A549 (cell line): Measurements from ENCODE around the gene ZNF814.

ENCODE experiments used
- MAFK ChIP-seq: fragments of 450-650 bp; IDR thresholded peaks from 2 replicates; pipeline ENCODE4 v1.6.1; 2014; ENCODE audit not compliant: partially characterized antibody
- POLR2A ChIP-seq: IDR thresholded peaks from 2 replicates; pipeline ENCODE4 v1.6.1; 2012; ENCODE audit warnings: mild to moderate bottlenecking, low read length

- TF ChIP-seq POLR2A (no peak), MAFK (no peak)
These were observed 81.3 kb downstream of the ZNF814 start for GRCh38 chr19:57807541-57807940.
